Thyroid gland (tissue), 4 donors: ENCODE measurements around the gene HIVEP1.

ENCODE experiments used
- CTCF ChIP-seq, 6 experiments: fragments of 200-600 bp in 3 of 6; fragments of 450-650 bp in 3 of 6; sonication (generic) in 3 of 6; IDR thresholded peaks; one replicate each; pipeline ENCODE4 v1.5.1; 2016 to 2019; ENCODE audit warnings: antibody characterized with exemption in 6 of 6, mild to moderate bottlenecking in 2 of 6, inconsistent platforms in 1 of 6, moderate library complexity in 1 of 6
- POLR2A ChIP-seq, 2 donors: fragments of 450-650 bp; IDR thresholded peaks; one replicate each; pipeline ENCODE4 v1.6.1; 2017; ENCODE audit warnings: antibody characterized with exemption in 2 of 2, mild to moderate bottlenecking in 2 of 2, moderate library complexity in 1 of 2

- TF ChIP-seq CTCF (IDR thresholded peaks at IDR 0.05) (no peak), POLR2A (IDR thresholded peaks at IDR 0.05) (no peak)
Measured at GRCh38 chr6:12047304-12047703, 35.2 kb downstream of the HIVEP1 start.
